HUDEP-2 (cell line): Measurements from ENCODE around the gene NR6A1.

Source experiments
- DNase-seq, 76 experiments: peaks; one replicate each; lab custom pipeline; 2025; ENCODE audit not compliant: unreplicated experiment in 76 of 76; lab: John Stamatoyannopoulos, UW

Gene NR6A1

DNA sequence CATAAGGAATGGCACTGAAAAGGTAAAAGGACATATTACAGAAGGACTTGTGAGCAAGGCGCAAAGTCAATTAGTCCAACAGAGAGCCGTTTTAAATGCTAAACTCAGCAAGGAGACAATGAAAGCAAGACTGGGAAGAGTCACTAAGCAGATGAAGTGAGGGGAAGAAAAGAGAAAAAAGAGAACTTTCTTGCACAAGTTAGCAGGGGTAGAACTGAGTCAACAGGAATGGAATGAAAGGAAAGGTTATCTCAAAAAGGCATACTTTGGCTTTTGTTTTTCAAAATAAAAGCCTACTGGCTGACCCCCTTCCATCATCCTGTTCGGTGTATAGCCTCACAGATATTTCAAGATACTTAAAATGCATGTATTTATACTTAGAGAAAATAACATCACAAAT, 75.0 kb downstream of the NR6A1 start:
- no peak for DNase-seq

DNA sequence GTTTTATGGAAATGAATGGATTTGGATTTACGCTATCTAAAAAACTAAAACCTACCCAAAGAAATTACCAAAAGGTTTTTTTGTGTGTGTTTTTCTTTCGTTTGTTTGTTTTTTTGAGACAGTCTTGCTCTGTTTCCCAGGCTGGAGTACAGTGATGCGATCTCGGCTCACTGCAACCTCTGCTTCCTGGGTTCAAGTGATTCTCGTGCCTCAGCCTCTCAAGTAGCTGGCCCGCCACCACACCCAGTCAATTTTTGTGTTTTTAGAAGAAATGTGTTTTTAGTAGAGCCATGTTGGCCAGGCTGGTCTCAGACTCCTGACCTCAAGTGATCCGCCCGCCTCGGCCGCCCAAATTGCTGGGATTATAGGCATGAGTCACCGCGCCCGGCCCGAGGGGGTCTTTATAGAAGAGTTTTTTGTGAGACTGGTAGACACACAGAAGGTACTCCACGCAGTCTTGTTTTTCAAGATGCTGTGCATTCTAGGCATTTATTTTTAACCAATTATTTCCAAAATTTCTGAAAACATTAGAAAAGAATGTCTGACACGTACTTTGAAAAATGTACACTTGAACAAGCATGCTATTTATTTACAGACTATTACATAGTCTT, 75.7 kb downstream of the NR6A1 start:
- no peak for DNase-seq

DNA sequence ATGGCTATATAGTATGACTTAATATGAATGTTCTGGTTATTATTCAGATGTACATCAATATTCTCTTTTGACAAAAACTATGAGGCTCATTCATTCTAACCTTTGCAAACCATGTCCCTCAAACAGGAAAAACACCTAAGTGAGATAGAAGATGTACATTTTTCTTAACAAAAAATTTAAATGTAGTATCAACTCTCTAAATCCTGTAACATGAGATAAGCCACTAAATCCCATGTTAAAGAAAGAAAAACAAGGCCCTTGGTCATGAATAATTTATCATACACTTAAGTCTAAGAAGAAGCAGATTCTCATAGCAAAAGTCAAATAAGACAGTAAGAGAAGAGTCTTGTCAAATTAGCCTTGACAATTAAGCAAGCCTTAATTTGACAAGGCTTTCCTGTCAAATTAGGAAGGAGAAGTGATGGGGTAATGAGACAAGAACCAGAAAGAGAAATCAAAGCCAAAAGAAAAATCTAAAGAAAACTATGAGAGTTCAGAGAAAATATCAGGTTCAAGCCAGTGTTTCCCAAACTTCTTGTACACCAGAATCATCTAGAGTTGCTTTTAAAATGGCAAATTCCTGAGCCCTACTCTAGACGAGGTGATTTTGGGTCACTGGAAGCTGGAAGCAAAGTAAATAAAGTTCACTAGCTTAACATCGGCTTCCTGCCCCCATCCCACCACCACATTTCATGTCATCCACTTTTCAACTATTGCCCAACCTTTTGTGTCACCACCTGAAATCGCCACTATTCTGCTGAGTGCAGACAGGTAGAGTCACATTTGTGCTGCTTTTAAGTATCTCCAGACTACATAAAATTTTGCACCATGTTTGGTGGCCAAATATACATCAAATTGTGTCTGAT, 76.5 kb downstream of the NR6A1 start:
- DNase-seq = no peak

DNA sequence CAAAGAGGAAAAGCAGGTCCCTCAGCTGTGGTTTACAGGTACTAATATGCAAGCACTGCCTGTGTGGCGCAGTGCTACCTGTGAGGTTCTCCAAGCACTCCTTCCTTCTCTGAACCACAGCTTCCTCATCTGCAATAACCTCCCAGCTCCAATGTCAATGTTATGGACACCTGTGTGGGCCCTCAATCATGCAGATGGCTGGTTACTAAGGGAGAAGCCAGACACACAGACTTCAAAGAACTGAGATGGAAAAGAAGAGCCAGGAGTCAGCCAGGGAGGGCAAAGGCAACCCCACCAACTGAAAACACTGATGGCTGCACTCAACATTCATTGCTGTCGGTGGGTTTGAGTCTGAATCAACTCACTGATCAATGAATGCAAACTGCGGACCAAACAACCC, 77.7 kb downstream of the NR6A1 start:
- no peak for DNase-seq

DNA sequence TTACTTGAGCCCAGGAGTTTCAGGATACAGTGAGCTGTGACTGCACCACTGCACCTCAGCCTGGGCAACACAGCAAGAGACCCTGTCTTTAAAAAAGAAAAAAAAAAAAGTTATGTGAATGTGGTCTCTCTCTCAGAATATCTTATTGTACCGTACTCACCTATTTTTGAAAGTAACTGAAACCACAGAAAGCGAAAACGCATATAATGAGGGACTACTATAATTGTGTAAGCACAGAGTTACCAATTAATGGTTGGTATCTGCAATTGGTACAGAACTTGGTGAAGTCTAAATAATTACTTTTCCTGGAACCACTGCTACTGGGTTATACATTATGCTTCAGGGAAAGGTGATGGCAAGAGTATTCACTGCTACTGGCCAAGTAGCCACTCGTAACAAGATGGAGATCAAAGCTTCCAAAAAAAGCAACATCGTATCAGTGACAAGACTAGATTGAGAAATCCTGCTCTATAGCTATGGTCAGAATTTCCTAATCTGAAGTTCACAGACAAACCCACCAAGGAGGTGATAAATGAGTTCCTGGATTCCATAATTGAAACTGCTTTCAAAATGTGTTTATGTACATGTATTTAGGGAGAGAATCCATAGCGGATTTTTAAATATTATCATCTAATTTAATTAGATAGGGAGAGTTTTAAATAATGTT, 82.7 kb downstream of the NR6A1 start:
- no peak for DNase-seq

DNA sequence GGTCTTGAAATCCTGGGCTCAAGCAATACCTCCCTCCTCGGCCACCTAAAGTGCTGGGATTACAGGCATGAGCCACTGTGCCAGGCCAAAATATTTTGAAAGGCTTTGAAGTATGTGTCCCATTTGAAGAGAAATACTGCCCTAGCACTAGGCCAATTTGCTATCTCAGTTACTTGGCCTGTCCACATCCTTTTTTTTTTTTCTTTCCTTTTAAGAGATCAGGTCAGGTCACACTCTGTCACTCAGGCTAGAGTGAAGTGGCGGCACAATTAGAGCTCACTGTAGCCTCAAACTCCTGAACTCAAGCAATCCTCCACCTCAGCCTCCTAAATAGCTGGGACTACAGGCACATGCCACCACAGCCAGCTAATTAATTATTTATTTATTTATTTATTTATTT, 84.2 kb downstream of the NR6A1 start:
- DNase-seq = no peak

DNA sequence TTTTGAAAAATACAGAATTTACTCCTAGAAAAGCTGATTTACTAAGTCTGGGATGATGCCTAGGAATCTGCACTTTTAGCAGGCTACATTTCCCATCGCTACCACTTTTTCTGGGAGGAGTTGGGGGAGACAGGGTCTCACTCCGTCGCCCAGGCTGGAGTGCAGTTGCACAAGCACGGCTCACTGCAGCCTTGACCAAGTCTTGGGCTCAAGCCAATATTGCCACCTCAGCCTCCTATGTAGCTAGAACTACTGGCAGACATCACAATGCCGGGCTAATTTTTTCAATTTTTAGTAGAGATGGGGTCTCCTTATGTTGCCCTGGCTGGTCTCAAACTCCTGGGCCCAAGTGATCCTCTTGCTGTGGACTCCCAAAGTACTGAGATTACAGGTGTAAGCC, 85.9 kb downstream of the NR6A1 start:
- DNase-seq = no peak

DNA sequence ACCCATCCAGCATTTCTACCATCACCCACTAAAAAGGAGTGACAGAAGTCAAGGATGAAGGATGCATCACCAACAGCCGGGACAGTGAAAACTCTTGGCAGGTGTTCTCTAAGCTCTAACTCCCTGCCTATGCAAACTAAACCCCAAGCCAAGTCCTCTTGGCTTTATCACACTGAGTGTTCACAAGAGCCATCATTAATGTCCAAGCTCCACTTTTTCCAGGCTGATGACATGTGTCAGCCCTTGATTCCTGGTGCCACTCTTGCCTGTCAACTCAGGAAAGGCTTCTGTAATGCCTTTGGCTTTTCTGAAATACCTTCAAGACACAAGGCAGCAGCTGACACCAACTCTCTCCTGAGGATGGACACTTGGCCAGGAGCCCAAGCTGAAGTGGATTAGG, 86.9 kb downstream of the NR6A1 start:
- no peak for DNase-seq

DNA sequence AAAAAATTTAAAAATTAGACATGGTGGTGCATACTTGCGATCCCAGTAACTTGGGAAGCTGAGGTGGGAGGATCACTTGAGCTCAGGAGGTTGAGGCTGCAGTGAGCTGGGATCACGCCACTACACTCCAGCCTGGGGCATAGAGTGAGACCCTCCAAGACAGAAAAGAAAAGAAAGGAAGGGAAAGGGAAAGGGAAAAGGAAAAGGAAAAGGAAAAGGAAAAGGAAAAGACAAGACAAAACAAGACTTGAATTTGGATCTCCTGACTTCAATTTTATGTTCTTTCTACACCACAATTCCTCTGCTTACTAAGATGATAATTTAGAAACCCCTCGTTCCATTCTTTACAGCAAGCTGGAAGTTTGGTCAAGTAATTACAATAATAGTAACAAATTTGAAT, 88.1 kb downstream of the NR6A1 start:
- no peak for DNase-seq

DNA sequence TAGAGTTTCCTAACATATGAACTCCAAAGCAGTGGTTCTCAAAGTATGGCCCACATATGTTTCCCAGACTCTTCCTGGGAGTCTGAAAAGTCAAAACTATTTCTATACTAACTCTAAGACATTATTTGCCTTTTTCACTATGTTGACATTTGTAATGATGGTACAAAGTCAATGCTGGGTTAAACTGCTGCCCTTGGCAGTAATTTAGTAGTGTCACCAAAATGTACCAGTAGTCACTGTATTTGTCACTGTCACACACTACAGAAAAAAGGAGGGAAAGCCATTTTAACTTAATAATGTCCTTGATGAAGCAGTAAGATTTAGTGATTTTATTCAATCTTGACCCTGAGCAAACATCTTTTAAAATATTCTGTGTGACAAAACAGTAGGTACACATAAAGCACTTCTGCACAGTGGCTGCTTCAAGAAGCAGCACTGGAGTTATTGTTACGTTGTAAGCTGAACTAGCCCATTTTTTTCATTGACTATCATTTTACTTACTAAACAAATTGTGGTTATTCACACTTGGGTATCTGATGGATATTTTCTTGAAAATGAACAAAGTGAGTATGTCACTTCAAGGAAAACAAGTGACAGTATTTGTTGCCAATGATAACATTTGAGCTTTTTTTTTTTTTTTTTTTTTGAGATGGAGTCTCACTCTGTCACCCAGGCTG, 90.3 kb downstream of the NR6A1 start:
- DNase-seq = no peak

DNA sequence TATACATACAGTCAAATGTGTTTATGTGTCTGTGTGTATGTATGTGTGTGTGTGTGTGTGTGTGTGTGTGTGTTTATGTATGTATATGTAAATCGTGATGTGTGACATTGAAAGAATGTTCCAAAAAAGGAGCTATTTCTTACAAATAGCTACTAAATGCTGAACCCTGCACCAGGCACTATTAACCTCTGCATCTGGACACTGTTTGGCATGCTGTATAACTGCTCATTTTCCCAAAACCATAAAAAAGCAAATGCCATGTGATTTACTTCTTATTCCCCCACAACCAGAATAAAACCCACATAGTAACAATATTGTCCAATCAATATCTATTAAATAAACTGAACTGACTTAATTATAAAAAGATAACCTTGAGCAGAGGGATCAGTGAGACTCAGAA, 91.1 kb downstream of the NR6A1 start:
- DNase-seq = no peak

DNA sequence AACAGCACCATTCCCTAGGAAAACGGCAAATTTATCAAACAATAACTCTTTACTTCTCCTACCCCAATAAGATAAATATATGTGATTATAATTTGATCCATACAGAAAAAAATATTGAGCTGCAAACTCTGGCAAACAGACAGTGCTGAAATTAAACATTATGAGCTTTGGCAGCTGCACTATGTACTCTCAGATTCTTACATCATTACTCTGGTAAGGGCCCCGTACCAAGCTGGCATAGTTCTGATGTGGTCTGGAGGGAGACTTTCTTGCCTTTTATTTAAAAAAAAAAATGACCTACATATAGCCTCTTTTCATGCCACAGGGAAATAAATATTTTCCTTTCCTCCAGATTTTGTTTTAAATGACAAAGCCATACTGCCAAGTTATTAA, 95.0 kb downstream of the NR6A1 start:
- DNase-seq = no peak

DNA sequence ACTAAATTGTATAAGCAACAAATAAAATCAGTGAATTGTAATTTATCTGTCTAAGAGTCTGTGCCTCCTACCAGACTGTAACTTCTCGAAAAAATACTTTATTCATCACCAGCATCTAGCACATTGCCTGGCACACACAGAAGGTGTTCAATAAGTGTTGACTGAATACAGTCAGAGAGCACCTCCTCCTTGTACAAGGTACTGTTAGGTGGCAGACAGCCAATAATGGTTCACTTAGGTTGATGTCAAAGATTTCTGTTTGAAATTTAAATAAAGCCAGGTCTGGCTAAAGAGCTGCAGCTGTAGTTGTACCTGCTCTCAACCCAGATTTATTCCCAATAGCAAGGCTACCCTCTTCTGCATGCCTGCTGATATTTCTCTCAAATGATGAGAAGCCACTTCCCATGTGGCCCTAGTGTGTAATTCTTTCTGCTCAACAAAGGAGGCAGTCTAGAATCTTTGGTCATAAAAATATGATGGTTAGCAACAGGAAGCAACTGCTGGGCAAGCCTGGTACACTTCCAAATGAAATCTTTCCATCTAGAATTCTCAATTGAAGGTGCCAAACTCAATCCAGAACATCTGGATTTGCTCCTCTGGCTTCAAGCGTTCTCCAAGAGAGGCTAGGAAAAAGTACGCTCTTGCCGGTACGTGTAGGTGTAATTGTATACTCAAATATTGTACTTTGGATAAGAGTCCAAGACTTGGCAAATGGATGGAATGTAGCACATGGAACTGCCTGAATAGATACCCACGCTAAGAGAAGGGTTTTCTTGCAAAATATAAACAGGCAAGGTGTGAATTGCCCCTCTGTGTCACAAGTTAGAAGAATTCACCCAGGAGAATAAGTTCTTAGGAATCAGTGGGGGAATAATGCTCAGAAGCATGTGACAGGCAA, 95.6 kb downstream of the NR6A1 start:
- no peak for DNase-seq

DNA sequence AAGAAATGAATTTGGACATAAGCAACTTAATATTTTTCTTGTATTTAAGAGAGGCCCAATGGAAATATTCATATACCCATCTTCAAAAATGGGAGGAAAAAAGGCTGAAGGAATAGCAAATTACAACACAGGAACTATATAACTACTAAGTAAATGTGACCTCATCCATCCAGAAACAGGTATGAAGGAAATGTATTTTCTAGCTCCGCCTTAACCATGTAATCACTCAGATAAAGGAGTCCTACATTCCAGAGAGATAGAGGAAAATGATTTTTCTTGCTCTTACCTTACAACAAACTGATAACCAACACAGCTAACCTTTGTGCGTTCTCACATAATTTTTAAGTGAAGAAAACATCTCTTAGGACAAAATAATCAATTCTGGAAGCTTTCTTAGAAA, 96.5 kb downstream of the NR6A1 start:
- DNase-seq = no peak

DNA sequence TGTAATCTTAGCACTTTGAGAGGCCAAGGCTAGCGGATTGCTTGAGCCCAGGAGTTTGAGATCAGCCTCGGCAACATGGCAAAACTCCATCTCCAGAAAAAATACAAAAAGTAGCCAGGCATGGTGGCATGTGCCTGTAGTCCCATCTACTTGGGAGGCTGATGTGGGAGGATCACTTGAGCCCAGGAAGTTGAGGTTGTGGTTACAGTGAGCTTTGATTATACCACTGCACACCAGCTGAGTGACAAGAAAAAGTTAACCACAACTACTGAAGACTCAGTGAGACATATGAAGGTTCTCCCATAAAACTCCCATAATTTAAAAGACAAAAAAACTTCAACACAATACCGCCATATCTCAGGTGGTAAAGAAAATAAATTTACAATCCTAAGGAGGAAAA, 98.0 kb downstream of the NR6A1 start:
- DNase-seq = no peak

DNA sequence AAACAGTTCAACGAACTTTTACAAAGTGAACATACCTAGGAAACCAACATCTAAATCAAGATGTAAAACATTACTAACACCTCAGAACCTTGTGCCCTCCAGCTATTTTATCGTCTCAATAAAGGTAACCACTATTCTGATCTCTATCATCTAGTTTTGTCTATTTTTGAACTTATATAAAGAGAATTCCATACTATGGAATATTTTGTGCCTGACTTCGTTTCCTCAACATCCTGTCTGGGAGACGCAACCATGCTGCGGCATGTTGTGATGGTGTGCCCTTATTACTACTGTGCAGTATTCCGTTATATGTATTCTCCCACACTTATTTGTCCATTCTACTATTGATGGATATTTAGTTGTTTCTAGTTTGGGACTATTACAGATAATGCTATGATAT, 99.2 kb downstream of the NR6A1 start:
- DNase-seq = no peak

DNA sequence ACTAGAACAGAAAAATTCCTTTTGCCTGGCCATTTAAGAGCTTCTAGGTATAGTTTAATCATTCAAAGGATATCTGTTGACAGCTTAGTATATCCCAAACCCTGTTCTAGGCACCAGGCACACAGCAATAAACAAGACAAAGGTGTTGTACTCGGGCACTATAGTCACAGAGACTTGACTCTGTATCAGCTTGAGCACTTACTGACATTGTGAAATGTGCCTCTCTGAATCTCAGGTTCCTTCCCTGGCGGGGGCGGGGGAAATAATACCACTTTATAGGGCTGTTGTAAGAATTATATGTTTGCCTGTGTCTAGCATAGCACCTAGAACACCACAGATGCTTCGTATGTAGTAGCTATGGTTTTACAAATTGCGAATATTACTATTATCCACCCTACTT, 104.5 kb downstream of the NR6A1 start:
- no peak for DNase-seq

DNA sequence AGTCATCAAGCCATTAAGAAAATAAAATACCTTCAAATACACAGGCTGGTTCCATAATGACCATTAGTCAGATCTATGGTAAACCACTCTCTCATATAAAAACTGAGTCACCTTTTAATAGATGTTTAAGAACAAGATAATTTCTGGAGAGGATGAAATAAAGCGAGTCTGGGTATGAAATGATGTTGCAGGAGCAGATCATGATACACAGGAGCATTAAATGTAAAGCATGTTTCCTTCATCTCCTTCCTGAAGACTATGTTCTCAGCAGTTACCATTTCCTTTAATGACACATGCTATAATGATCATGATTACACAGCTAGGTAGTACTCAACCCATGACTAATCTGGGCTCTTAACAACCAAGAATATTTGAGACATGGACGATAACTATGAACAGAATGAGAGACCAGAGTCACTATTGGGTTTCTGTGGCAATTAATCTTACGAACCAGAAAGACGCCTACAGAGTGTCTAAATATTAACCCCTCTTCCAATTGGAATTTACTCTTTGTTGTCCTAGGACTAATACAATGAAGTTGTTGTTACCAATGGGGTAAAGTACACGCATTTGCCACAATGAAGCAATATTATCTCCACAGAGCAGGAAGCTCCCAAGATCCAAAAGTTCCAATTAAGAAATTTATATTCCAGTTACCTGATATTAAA, 105.6 kb downstream of the NR6A1 start:
- no peak for DNase-seq

DNA sequence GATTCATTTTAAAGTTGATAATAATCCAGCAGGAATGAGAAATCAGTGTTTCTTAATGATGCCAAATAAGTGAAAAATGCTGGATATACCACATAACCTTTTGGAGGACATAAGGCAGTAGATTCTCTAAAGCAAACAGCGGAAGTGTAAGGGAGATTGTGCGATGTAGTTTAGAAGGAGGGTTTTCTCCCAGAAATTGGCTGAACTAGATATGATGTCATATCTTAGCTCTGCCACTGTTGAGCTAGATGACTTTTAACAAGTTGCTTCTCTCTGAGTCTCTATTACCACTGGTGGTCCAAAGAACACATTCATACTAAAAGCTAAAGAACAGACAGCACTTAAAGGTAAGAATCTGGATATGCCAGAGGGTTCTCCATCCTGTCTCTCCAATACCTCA, 107.0 kb downstream of the NR6A1 start:
- no peak for DNase-seq
